ENCODE data around the gene ADAMTSL5. TPM values are rescaled to one million over a fixed set of nuclear protein-coding genes. Genes with fewer than 3 reads are reported as not detected.

Gene ADAMTSL5
- total RNA-seq, 4 donors from 2014 or later, result 2.6 to 3.7 (median 2.7) TPM; not detected in 1

GRCh38 chr19:1528596-1529429, 16.0 kb upstream of the ADAMTSL5 start:
- WGBS, 2 donors (ENCODE audit: low coverage in 1 of 2), result 77% methylated on average over 17 of the region's 23 CpGs; no CpG with 5 or more reads in 1 of the 2 donors
- TF ChIP-seq, protein P1, sequence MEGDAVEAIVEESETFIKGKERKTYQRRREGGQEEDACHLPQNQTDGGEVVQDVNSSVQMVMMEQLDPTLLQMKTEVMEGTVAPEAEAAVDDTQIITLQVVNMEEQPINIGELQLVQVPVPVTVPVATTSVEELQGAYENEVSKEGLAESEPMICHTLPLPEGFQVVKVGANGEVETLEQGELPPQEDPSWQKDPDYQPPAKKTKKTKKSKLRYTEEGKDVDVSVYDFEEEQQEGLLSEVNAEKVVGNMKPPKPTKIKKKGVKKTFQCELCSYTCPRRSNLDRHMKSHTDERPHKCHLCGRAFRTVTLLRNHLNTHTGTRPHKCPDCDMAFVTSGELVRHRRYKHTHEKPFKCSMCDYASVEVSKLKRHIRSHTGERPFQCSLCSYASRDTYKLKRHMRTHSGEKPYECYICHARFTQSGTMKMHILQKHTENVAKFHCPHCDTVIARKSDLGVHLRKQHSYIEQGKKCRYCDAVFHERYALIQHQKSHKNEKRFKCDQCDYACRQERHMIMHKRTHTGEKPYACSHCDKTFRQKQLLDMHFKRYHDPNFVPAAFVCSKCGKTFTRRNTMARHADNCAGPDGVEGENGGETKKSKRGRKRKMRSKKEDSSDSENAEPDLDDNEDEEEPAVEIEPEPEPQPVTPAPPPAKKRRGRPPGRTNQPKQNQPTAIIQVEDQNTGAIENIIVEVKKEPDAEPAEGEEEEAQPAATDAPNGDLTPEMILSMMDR (IDR thresholded peaks at IDR 0.05), result no peak
- TF ChIP-seq EP300 (IDR thresholded peaks at IDR 0.05; ENCODE audit: low read depth) (no peak), POLR2AphosphoS5 (IDR thresholded peaks at IDR 0.05) (no peak)

GRCh38 chr19:1527650-1528309, 15.0 kb upstream of the ADAMTSL5 start:
- intact Hi-C loops (cut with DNase I; ENCODE audit: low total_unique reads) (no loop called here), in situ Hi-C loops (cut with MboI; ENCODE audit: low pct_ligation_motif_present in 1 of 4, low pct_unique_long_range_greater_than_20kb in 1 of 4, low sequenced_read_pairs in 3 of 4) (loop anchor here (25.0 kb wide), 3 partner anchors 160 to 285 kb away; partner anchors contain the start of gene ATP8B3 (in 1 of the 4))
- 35 to 61% methylated on average over 3 to 27 of the region's 27 CpGs for WGBS, 2 donors (ENCODE audit: low coverage in 1 of 2)
- no peak for TF ChIP-seq EP300 (IDR thresholded peaks at IDR 0.05; ENCODE audit: low read depth)
- TF ChIP-seq, protein P1 (IDR thresholded peaks at IDR 0.05), result no peak
- no peak for TF ChIP-seq POLR2A (IDR thresholded peaks at IDR 0.05)
- no peak for TF ChIP-seq POLR2AphosphoS5 (IDR thresholded peaks at IDR 0.05)
- no peak overlapping the region for H3K4me3 ChIP-seq
- no peak overlapping the region for H3K27ac ChIP-seq
- no peaks in the 10 kb centered on the region for H3K9me3 ChIP-seq
- H3K27me3 ChIP-seq, result peaks cover 53% of the 10 kb centered on the region
- DNase-seq, result no peak
- H3K4me1 ChIP-seq, result peaks cover 0 to 7% (median 3%) of the 10 kb centered on the region in 4 donors
- H3K36me3 ChIP-seq, result no peaks in the 10 kb centered on the region

More at GRCh38 chr19:1528596-1529429, 16.0 kb upstream of the ADAMTSL5 start:
- peaks cover 49% of the 10 kb centered on the region for H3K27me3 ChIP-seq
- H3K36me3 ChIP-seq, result no peaks in the 10 kb centered on the region
- H3K9me3 ChIP-seq, result no peaks in the 10 kb centered on the region
- no peak for DNase-seq
- H3K4me3 ChIP-seq, result no peak overlapping the region
- in situ Hi-C loops (cut with MboI; ENCODE audit: low pct_ligation_motif_present in 1 of 4, low pct_unique_long_range_greater_than_20kb in 1 of 4, low sequenced_read_pairs in 3 of 4), result loop anchor here (25.0 kb wide), 3 partner anchors 158 to 283 kb away; partner anchors contain the start of gene ATP8B3 (in 1 of the 4)
- peaks cover 0 to 3% (median 1%) of the 10 kb centered on the region in 4 donors for H3K4me1 ChIP-seq
- H3K27ac ChIP-seq, result no peak overlapping the region
- intact Hi-C loops (cut with DNase I; ENCODE audit: low total_unique reads), result no loop called here

GRCh38 chr19:1526979-1527649, 14.3 kb upstream of the ADAMTSL5 start:
- no peaks in the 10 kb centered on the region for H3K9me3 ChIP-seq
- 23 to 61% methylated on average over 5 to 18 of the region's 18 CpGs for WGBS, 2 donors (ENCODE audit: low coverage in 1 of 2)
- H3K4me3 ChIP-seq, result no peak overlapping the region
- no peak for DNase-seq
- TF ChIP-seq POLR2A (IDR thresholded peaks at IDR 0.05) (no peak), EP300 (IDR thresholded peaks at IDR 0.05; ENCODE audit: low read depth) (no peak)
- peaks cover 57% of the 10 kb centered on the region for H3K27me3 ChIP-seq
- H3K36me3 ChIP-seq, result no peaks in the 10 kb centered on the region
- in situ Hi-C loops (cut with MboI; ENCODE audit: low pct_ligation_motif_present in 1 of 4, low pct_unique_long_range_greater_than_20kb in 1 of 4, low sequenced_read_pairs in 3 of 4) (loop anchor here (25.0 kb wide), 3 partner anchors 160 to 285 kb away; partner anchors contain the start of gene ATP8B3 (in 1 of the 4)), intact Hi-C loops (cut with DNase I; ENCODE audit: low total_unique reads) (no loop called here)
- peaks cover 0 to 7% (median 3%) of the 10 kb centered on the region in 4 donors for H3K4me1 ChIP-seq
- H3K27ac ChIP-seq, result no peak overlapping the region

DNA sequence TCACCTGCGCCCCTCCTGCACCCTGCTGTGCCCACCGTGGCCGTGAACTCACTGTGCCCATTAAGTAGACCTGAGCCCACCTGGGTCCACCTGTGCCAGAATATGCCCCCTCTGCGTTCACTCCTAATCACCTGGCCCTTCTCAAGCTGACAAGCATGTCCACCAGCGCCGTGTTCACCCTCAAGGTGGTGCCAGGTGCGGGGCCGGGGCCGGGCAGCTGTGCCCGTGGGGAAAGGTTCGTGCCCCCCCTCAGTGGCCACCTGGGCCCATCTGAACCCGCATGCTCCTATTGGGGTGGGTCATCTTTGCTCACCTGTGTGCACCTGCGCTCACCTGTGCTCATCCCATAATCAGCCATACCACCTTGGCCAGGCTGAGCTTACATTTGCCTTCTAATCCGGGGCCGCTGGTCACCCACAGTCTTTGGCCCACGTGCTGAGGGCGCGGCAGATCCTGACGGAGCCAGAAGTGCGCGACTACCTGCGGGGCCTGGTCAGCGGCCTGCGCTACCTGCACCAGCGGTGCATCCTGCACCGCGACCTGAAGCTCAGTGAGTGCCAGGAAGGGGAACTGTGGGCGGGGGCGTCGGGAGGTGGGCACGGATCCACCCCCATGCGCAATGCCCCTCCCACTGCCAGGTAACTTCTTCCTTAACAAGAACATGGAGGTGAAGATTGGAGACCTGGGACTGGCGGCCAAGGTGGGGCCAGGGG, 13.4 kb upstream of the ADAMTSL5 start:
- Histone ChIP-seq H3K9me3 (no peaks in the 10 kb centered on the region), H3K4me3 (no peak overlapping the region), H3K36me3 (no peaks in the 10 kb centered on the region), H3K4me1 (peaks cover 3 to 7% (median 6%) of the 10 kb centered on the region in 4 donors), H3K27me3 (peaks cover 66% of the 10 kb centered on the region), H3K27ac (no peak overlapping the region)
- 71% methylated on average over 28 of the region's 33 CpGs; no CpG with 5 or more reads in 1 of the 2 donors for WGBS, 2 donors (ENCODE audit: low coverage in 1 of 2)
- intact Hi-C loops (cut with DNase I; ENCODE audit: low total_unique reads), result no loop called here
- DNase-seq, result no peak
- TF ChIP-seq EP300 (IDR thresholded peaks at IDR 0.05; ENCODE audit: low read depth) (no peak), POLR2A (IDR thresholded peaks at IDR 0.05) (no peak), POLR2AphosphoS5 (IDR thresholded peaks at IDR 0.05) (no peak)
- TF ChIP-seq, protein P1 (IDR thresholded peaks at IDR 0.05), result no peak
- in situ Hi-C loops (cut with MboI; ENCODE audit: low pct_ligation_motif_present in 1 of 4, low pct_unique_long_range_greater_than_20kb in 1 of 4, low sequenced_read_pairs in 3 of 4), result loop anchor here (25.0 kb wide), 3 partner anchors 161 to 286 kb away; partner anchors contain the start of gene ATP8B3 (in 1 of the 4)

Measured in transverse colon (tissue), 4 donors.